NCI-H1105 (cell line): ENCODE data around the gene CERS6.

Experiments used
- DNase-seq: peaks from one replicate; lab custom pipeline; 2025; lab: John Stamatoyannopoulos, UW

CERS6 gene

GRCh38 chr2:168670478-168670877 lies 214.4 kb downstream of the CERS6 start:
- no peak for DNase-seq

- DNase-seq: no peak
These were observed 215.9 kb downstream of the CERS6 start for GRCh38 chr2:168671932-168672331.

- DNase-seq: no peak
These were observed 217.5 kb downstream of the CERS6 start for GRCh38 chr2:168673265-168674189.

GRCh38 chr2:168678153-168678853 lies 222.2 kb downstream of the CERS6 start:
- no peak for DNase-seq

- no peak for DNase-seq
These were observed 223.0 kb downstream of the CERS6 start for GRCh38 chr2:168679081-168679480.

- DNase-seq: no peak
These were observed 223.8 kb downstream of the CERS6 start for GRCh38 chr2:168679741-168680310.

GRCh38 chr2:168683996-168684395 lies 227.9 kb downstream of the CERS6 start:
- DNase-seq: no peak

- no peak for DNase-seq
These were observed 229.0 kb downstream of the CERS6 start for GRCh38 chr2:168684921-168685599.

GRCh38 chr2:168685600-168686451 lies 229.8 kb downstream of the CERS6 start:
- no peak for DNase-seq

GRCh38 chr2:168686452-168687191 lies 230.6 kb downstream of the CERS6 start:
- DNase-seq: no peak

- DNase-seq: no peak
These were observed 231.2 kb downstream of the CERS6 start for GRCh38 chr2:168687314-168687713.

- no peak for DNase-seq
These were observed 234.4 kb downstream of the CERS6 start for GRCh38 chr2:168690381-168690885.

GRCh38 chr2:168691221-168691620 lies 235.1 kb downstream of the CERS6 start:
- DNase-seq: no peak

- DNase-seq: no peak
These were observed 236.2 kb downstream of the CERS6 start for GRCh38 chr2:168692132-168692744.

- DNase-seq: no peak
These were observed 238.1 kb downstream of the CERS6 start for GRCh38 chr2:168694173-168694572.

- peak; percentile 64 for DNase-seq
These were observed 238.8 kb downstream of the CERS6 start for GRCh38 chr2:168694866-168695265.

GRCh38 chr2:168697668-168698121 lies 241.6 kb downstream of the CERS6 start:
- no peak for DNase-seq

- DNase-seq: no peak
These were observed 242.9 kb downstream of the CERS6 start for GRCh38 chr2:168698969-168699368.

- DNase-seq: no peak
These were observed 243.9 kb downstream of the CERS6 start for GRCh38 chr2:168699844-168700417.
